HepG2 (cell line): Measurements from ENCODE around the gene MAD2L2. TPM values are rescaled to one million over a fixed set of nuclear protein-coding genes. Genes with fewer than 3 reads are reported as not detected.

Experiments
- AHR ChIP-seq: IDR thresholded peaks from 2 replicates; pipeline ENCODE4 v1.6.1; 2018; ENCODE audit warnings: missing genetic modification reagents, missing compliant biosample characterization
- BCL6 ChIP-seq: IDR thresholded peaks from 2 replicates; pipeline ENCODE4 v1.6.1; 2016; ENCODE audit warnings: missing genetic modification reagents, missing compliant biosample characterization
- ESRRA ChIP-seq: sonication (generic); formaldehyde crosslinking; IDR thresholded peaks from 2 replicates; pipeline ENCODE4 v1.5.1; 2020; ENCODE audit warnings: mild to moderate bottlenecking, low read depth, missing genetic modification reagents
- HNRNPL ChIP-seq: fragments of 200-400 bp; formaldehyde crosslinking; IDR thresholded peaks from 2 replicates; pipeline ENCODE4 v1.6.1; 2017; ENCODE audit warnings: mild to moderate bottlenecking, low read depth, low read length
- KAT2B ChIP-seq: fragments of 150-350 bp; IDR thresholded peaks from 2 replicates; pipeline ENCODE4 v1.6.1; 2014; ENCODE audit warnings: low read depth, low read length, borderline replicate concordance
- KDM4B ChIP-seq: sonication (generic); formaldehyde crosslinking; IDR thresholded peaks from 2 replicates; pipeline ENCODE4 v1.4.0; 2020; ENCODE audit warnings: missing genetic modification reagents
- MLXIP ChIP-seq: sonication (generic); formaldehyde crosslinking; IDR thresholded peaks from 2 replicates; pipeline ENCODE4 v1.9.0; 2021; ENCODE audit warnings: missing genetic modification reagents, borderline replicate concordance
- MTA1 ChIP-seq: sonication (generic); formaldehyde crosslinking; IDR thresholded peaks from 2 replicates; pipeline ENCODE4 v1.4.0; 2020; ENCODE audit warnings: missing genetic modification reagents, mild to moderate bottlenecking, borderline replicate concordance
- MTA3 ChIP-seq: sonication (generic); formaldehyde crosslinking; IDR thresholded peaks from 2 replicates; pipeline ENCODE4 v1.4.0; 2020; ENCODE audit warnings: missing genetic modification reagents
- NRL ChIP-seq: sonication (generic); formaldehyde crosslinking; IDR thresholded peaks from 2 replicates; pipeline ENCODE4 v1.5.0; 2020; ENCODE audit warnings: missing genetic modification reagents, mild to moderate bottlenecking, moderate library complexity, borderline replicate concordance
- PAWR ChIP-seq: sonication (generic); formaldehyde crosslinking; IDR thresholded peaks from 2 replicates; pipeline ENCODE4 v1.4.0; 2020; ENCODE audit warnings: missing genetic modification reagents, mild to moderate bottlenecking, borderline replicate concordance
- PBX3 ChIP-seq: sonication (generic); formaldehyde crosslinking; IDR thresholded peaks from 2 replicates; pipeline ENCODE4 v1.8.1; 2023; ENCODE audit warnings: missing genetic modification reagents, inconsistent platforms, borderline replicate concordance
- SMYD3 ChIP-seq: sonication (generic); formaldehyde crosslinking; IDR thresholded peaks from 2 replicates; pipeline ENCODE4 v1.8.1; 2023; ENCODE audit warnings: mild to moderate bottlenecking, missing genetic modification reagents
- SRSF1 ChIP-seq: fragments of 200-400 bp; formaldehyde crosslinking; optimal IDR thresholded peaks from 2 replicates; pipeline ENCODE3; 2017; ENCODE audit warnings: mild to moderate bottlenecking, low read depth, low read length, moderate library complexity
- ZFP91 ChIP-seq: sonication (generic); formaldehyde crosslinking; IDR thresholded peaks from 2 replicates; pipeline ENCODE4 v1.9.0; 2022; ENCODE audit warnings: missing genetic modification reagents, mild to moderate bottlenecking, borderline replicate concordance
- ZNF256 ChIP-seq: sonication (generic); formaldehyde crosslinking; conservative IDR thresholded peaks from 2 replicates; pipeline ENCODE4 v1.4.0; 2020; ENCODE audit warnings: missing genetic modification reagents
- ZNF431 ChIP-seq: sonication (generic); formaldehyde crosslinking; IDR thresholded peaks from 2 replicates; pipeline ENCODE4 v1.9.0; 2022; ENCODE audit warnings: missing genetic modification reagents, low read depth, mild to moderate bottlenecking, borderline replicate concordance
- ZNF432 ChIP-seq: sonication (generic); formaldehyde crosslinking; IDR thresholded peaks from 2 replicates; pipeline ENCODE4 v1.5.0; 2020; ENCODE audit warnings: missing genetic modification reagents, mild to moderate bottlenecking, borderline replicate concordance
- ZNF503 ChIP-seq: sonication (generic); formaldehyde crosslinking; IDR thresholded peaks from 2 replicates; pipeline ENCODE4 v1.4.0; 2020; ENCODE audit warnings: missing genetic modification reagents
- ZNF510 ChIP-seq: sonication (generic); formaldehyde crosslinking; IDR thresholded peaks from 2 replicates; pipeline ENCODE4 v1.4.0; 2020; ENCODE audit warnings: low read depth, mild to moderate bottlenecking, missing genetic modification reagents
- ZNF549 ChIP-seq: sonication (generic); formaldehyde crosslinking; IDR thresholded peaks from 2 replicates; pipeline ENCODE4 v1.5.0; 2020; ENCODE audit warnings: missing genetic modification reagents
- ZNF780A ChIP-seq: sonication (generic); formaldehyde crosslinking; IDR thresholded peaks from 2 replicates; pipeline ENCODE4 v1.8.0; 2022; ENCODE audit warnings: mild to moderate bottlenecking, missing genetic modification reagents, moderate library complexity
- polyA plus RNA-seq, 8 experiments: library from polyadenylated mRNA; depleted of rRNA in 3 of 8; stranded (reverse) in 7 of 8; unstranded in 1 of 8; fragments of >200 nt; fragmentation: Illumina TruSeq in 4 of 8; extraction: Trizol in 4 of 8; gene quantifications; 2 replicates each; pipeline versions ENCODE4 v1.2.1 to v1.2.3, GENCODE V29; 2011 to 2016; ENCODE audit warnings: low read depth in 4 of 8, missing spikeins in 1 of 8, mixed read lengths in 1 of 8; ENCODE audit not compliant: insufficient read depth in 1 of 8
- total RNA-seq, 5 experiments: library from RNA; depleted of rRNA; stranded (reverse); fragments of >200 nt; fragmentation: Illumina TruSeq; extraction: Trizol; gene quantifications; 2 replicates each; pipeline ENCODE4 v1.2.3, GENCODE V29; 2016; ENCODE audit warnings: low read depth in 1 of 5

The MAD2L2 gene
- total and polyA plus RNA-seq, 2 of the 13 experiments (the other 11 are each of a cell fraction or from before 2014, with no cell fraction given): 51.8 to 53.8 TPM

GRCh38 chr1:11654137-11654938 lies 26.6 kb downstream of the MAD2L2 start, which contains the start of the genes FBXO2 and FBXO44 (continued):
- no peak for TF ChIP-seq ZNF503
- no peak for TF ChIP-seq ZNF780A (CRISPR knock-in tag)
- no peak for TF ChIP-seq ESRRA
- TF ChIP-seq BCL6 (CRISPR knock-in tag): no peak
- no peak for TF ChIP-seq NRL (CRISPR knock-in tag)
- 0 out of 2 replicates have a peak, but pooled peaks have one; percentile 21 for TF ChIP-seq KDM4B (CRISPR knock-in tag)
- TF ChIP-seq MTA3 (CRISPR knock-in tag): no peak
- no peak for TF ChIP-seq ZNF432 (CRISPR knock-in tag)
- no peak for TF ChIP-seq ZNF549 (CRISPR knock-in tag)
- TF ChIP-seq MTA1 (CRISPR knock-in tag): no peak; the same call in 1 of the 2 replicates
- TF ChIP-seq KAT2B: no peak
- no peak for TF ChIP-seq PBX3 (CRISPR knock-in tag)
- no peak for TF ChIP-seq MLXIP (CRISPR knock-in tag)
- no peak for TF ChIP-seq ZNF510
- no peak for TF ChIP-seq ZNF256
- no peak for TF ChIP-seq PAWR
- TF ChIP-seq SRSF1: peak; percentile 74
- TF ChIP-seq ZFP91 (CRISPR knock-in tag): peak; percentile 86
- no peak for TF ChIP-seq SMYD3 (CRISPR knock-in tag)
- TF ChIP-seq HNRNPL: no peak
- TF ChIP-seq ZNF431: no peak
- no peak for TF ChIP-seq AHR
